NCI-H128 (cell line): Measurements from ENCODE around the gene IFIT1B.
"Not testable (repeated sequence)": the region's sequence is repeated elsewhere in the genome, so short reads cannot be mapped to it uniquely, and the experiment has no call there.

Experiments used
- DNase-seq: peaks from one replicate; lab custom pipeline; 2025; ENCODE audit not compliant: unreplicated experiment; lab: John Stamatoyannopoulos, UW

The IFIT1B gene

GRCh38 chr10:89347701-89348457 lies 30.0 kb upstream of the IFIT1B start:
- no peak for DNase-seq

GRCh38 chr10:89348481-89348880 lies 29.4 kb upstream of the IFIT1B start:
- no peak for DNase-seq

- DNase-seq = no peak
Observed at GRCh38 chr10:89348975-89349374, 28.9 kb upstream of the IFIT1B start.

- not testable (repeated sequence) for DNase-seq
Observed at GRCh38 chr10:89350631-89351315, 27.1 kb upstream of the IFIT1B start.

- no peak for DNase-seq
Observed at GRCh38 chr10:89351412-89351779, 26.5 kb upstream of the IFIT1B start.

- DNase-seq = no peak
Observed at GRCh38 chr10:89351780-89352597, 25.9 kb upstream of the IFIT1B start.

- no peak for DNase-seq
Observed at GRCh38 chr10:89352802-89353201, 25.1 kb upstream of the IFIT1B start.

GRCh38 chr10:89355394-89355931 lies 22.4 kb upstream of the IFIT1B start:
- DNase-seq = no peak

GRCh38 chr10:89357096-89357495 lies 20.8 kb upstream of the IFIT1B start:
- DNase-seq = no peak

GRCh38 chr10:89357975-89358374 lies 19.9 kb upstream of the IFIT1B start:
- no peak for DNase-seq

- no peak for DNase-seq
Observed at GRCh38 chr10:89360157-89360556, 17.7 kb upstream of the IFIT1B start.

- no peak for DNase-seq
Observed at GRCh38 chr10:89362929-89363328, 14.9 kb upstream of the IFIT1B start.

- no peak for DNase-seq
Observed at GRCh38 chr10:89363729-89364442, 14.0 kb upstream of the IFIT1B start.

GRCh38 chr10:89364531-89364930 lies 13.3 kb upstream of the IFIT1B start:
- no peak for DNase-seq

- no peak for DNase-seq
Observed at GRCh38 chr10:89367529-89367928, 10.3 kb upstream of the IFIT1B start.

GRCh38 chr10:89368129-89368528 lies 9.7 kb upstream of the IFIT1B start:
- DNase-seq = no peak

GRCh38 chr10:89369156-89370105 lies 8.4 kb upstream of the IFIT1B start:
- no peak for DNase-seq

- DNase-seq = no peak
Observed at GRCh38 chr10:89371079-89371478, 6.8 kb upstream of the IFIT1B start.

- DNase-seq = no peak
Observed at GRCh38 chr10:89371987-89372386, 5.9 kb upstream of the IFIT1B start.
